ENCODE measurements around the gene TAF1A. TPM values are rescaled to one million over a fixed set of nuclear protein-coding genes. Genes with fewer than 3 reads are reported as not detected.

Gene TAF1A
- total RNA-seq, 4 donors from 2014 or later: 2.5 to 4.5 (median 3.9) TPM

- Histone ChIP-seq H3K9me3 (no peaks in the 10 kb centered on the region), H3K4me3 (no peak overlapping the region), H3K27me3 (no peaks in the 10 kb centered on the region), H3K27ac (replicated peaks in 1 of 4) (no peak overlapping the region), H3K36me3 (peaks cover 0 to 57% (median 22%) of the 10 kb centered on the region in 4 donors), H3K4me1 (no peaks in the 10 kb centered on the region)
- DNase-seq (ENCODE audit: extremely low spot score): no peak
- WGBS: 94% methylated on average over 3 of the region's 3 CpGs
- intact Hi-C loops (cut with DNase I): no loop called here
- TF ChIP-seq POLR2AphosphoS5 (IDR thresholded peaks at IDR 0.05): no peak
- no peak for TF ChIP-seq POLR2A (IDR thresholded peaks at IDR 0.05; ENCODE audit: low read depth)
- TF ChIP-seq CTCF (IDR thresholded peaks at IDR 0.05): no peak
- TF ChIP-seq EP300 (IDR thresholded peaks at IDR 0.05): no peak
Measured at GRCh38 chr1:222579316-222579715, 10.4 kb downstream of the TAF1A start.

GRCh38 chr1:222570837-222571236, 18.9 kb downstream of the TAF1A start:
- DNase-seq (ENCODE audit: extremely low spot score): no peak
- Histone ChIP-seq H3K4me1 (no peaks in the 10 kb centered on the region), H3K27ac (replicated peaks in 1 of 4) (no peak overlapping the region), H3K9me3 (no peaks in the 10 kb centered on the region), H3K4me3 (no peak overlapping the region), H3K27me3 (no peaks in the 10 kb centered on the region), H3K36me3 (peaks cover 4 to 52% (median 36%) of the 10 kb centered on the region in 4 donors)
- TF ChIP-seq POLR2A (IDR thresholded peaks at IDR 0.05; ENCODE audit: low read depth) (no peak), CTCF (IDR thresholded peaks at IDR 0.05) (no peak), POLR2AphosphoS5 (IDR thresholded peaks at IDR 0.05) (no peak), EP300 (IDR thresholded peaks at IDR 0.05) (no peak)
- intact Hi-C loops (cut with DNase I): no loop called here
- 90% methylated on average over 1 of the region's 1 CpG for WGBS

DNA sequence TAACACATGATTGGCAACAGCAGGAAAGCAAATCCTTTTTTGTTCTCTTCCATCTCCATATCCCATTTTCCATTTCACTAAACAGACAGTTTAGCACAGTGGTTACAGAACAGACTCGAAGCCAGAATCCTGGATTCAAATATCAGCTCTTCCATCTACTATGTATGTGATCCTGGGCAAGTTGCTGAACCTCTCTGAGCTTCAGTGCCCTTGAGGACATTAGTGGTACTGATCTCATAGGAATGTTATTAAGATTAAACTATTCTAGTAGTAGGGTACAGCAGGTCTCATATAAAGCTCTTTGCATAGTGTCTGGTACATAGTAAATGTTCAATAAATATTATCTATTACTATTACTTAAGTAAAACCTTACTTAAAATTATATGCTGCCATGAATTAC, 28.1 kb downstream of the TAF1A start:
- WGBS: 95% methylated on average over 1 of the region's 1 CpG
- no peak overlapping the region for H3K27ac ChIP-seq (replicated peaks in 1 of 4)
- intact Hi-C loops (cut with DNase I): no loop called here
- no peaks in the 10 kb centered on the region for H3K4me1 ChIP-seq
- peaks cover 12 to 72% (median 49%) of the 10 kb centered on the region in 4 donors for H3K36me3 ChIP-seq
- H3K9me3 ChIP-seq: no peaks in the 10 kb centered on the region
- H3K27me3 ChIP-seq: no peaks in the 10 kb centered on the region
- no peak for DNase-seq (ENCODE audit: extremely low spot score)
- no peak overlapping the region for H3K4me3 ChIP-seq
- TF ChIP-seq POLR2AphosphoS5 (IDR thresholded peaks at IDR 0.05): no peak
- TF ChIP-seq POLR2A (IDR thresholded peaks at IDR 0.05; ENCODE audit: low read depth): no peak
- no peak for TF ChIP-seq CTCF (IDR thresholded peaks at IDR 0.05)
- TF ChIP-seq EP300 (IDR thresholded peaks at IDR 0.05): no peak

DNA sequence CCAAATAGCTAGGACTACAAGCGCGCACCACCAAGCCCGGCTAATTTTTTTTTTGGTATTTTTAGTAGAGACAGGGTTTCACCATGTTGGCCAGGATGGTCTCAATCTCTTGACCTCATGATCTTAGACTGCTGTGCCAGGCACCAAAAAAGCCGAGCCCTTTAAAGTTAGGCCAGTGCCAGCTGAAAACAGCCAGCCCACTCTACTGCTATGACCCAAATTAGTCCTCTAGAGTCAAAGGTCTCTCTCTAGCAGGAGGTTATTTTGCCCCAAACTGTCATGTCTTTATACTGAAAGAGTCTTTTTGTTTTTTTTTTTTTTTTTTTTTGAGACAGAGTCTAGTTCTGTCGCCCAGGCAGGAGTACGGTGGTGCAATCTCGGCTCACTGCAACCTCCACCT, 32.2 kb downstream of the TAF1A start:
- no peaks in the 10 kb centered on the region for H3K4me1 ChIP-seq
- no peaks in the 10 kb centered on the region for H3K9me3 ChIP-seq
- intact Hi-C loops (cut with DNase I): no loop called here
- TF ChIP-seq POLR2AphosphoS5 (IDR thresholded peaks at IDR 0.05): no peak
- no peak for TF ChIP-seq POLR2A (IDR thresholded peaks at IDR 0.05; ENCODE audit: low read depth)
- no peak for TF ChIP-seq EP300 (IDR thresholded peaks at IDR 0.05)
- TF ChIP-seq CTCF (IDR thresholded peaks at IDR 0.05): no peak
- H3K36me3 ChIP-seq: peaks cover 12 to 62% (median 45%) of the 10 kb centered on the region in 4 donors
- no peak overlapping the region for H3K27ac ChIP-seq (replicated peaks in 1 of 4)
- H3K27me3 ChIP-seq: no peaks in the 10 kb centered on the region
- 84% methylated on average over 7 of the region's 7 CpGs for WGBS
- no peak for DNase-seq (ENCODE audit: extremely low spot score)
- no peak overlapping the region for H3K4me3 ChIP-seq

DNA sequence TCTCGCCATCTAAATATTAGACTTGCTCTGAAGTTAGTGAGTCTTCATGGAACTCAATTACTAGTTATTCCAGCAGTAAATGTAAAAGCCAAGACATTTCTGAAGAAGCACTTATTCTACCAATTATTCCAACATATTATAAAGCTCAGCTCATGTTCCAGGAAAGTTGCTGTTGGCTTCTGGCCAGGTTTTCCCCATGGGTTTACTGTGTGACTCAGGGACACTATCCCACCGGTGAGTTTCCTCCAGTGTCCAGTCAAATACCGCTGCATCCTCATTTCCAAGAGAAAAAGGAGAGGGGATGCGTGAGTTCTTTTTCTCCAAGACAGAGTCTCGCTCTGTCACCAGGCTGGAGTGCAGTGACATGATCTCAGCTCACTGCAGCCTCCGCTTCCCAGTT, 32.6 kb downstream of the TAF1A start:
- intact Hi-C loops (cut with DNase I): no loop called here
- Histone ChIP-seq H3K4me1 (no peaks in the 10 kb centered on the region), H3K27me3 (no peaks in the 10 kb centered on the region), H3K36me3 (peaks cover 12 to 58% (median 43%) of the 10 kb centered on the region in 4 donors), H3K9me3 (no peaks in the 10 kb centered on the region), H3K4me3 (no peak overlapping the region), H3K27ac (replicated peaks in 1 of 4) (no peak overlapping the region)
- no peak for DNase-seq (ENCODE audit: extremely low spot score)
- WGBS: 71% methylated on average over 6 of the region's 6 CpGs
- TF ChIP-seq POLR2AphosphoS5 (IDR thresholded peaks at IDR 0.05): no peak
- no peak for TF ChIP-seq POLR2A (IDR thresholded peaks at IDR 0.05; ENCODE audit: low read depth)
